ENCODE results near the gene WNK2.

Gene WNK2

DNA sequence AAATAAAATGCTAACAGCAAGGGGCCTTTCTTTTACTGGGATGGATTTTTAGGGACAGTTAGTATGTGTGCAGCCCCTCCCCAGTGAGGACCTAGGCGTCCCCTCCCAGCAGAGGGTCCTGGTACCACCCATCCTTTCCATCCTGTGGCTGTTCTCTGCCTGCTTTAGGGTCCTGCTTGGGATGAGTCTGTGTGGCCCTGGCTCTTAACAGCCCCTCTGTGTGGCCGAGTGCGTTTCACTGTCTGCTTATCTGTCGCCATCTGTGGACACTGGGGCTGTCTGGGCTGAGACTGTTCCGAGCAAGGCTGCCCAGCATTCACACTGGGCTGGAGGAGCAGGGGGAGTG, 17.0 kb downstream of the WNK2 start:
- no peaks in the 10 kb centered on the region for H3K36me3 ChIP-seq (replicated peaks; ENCODE audit: low read depth, low read length)
- peaks cover 20% of the 10 kb centered on the region for H3K27me3 ChIP-seq (ENCODE audit: low read depth, low read length)
- H3K4me2 ChIP-seq (ENCODE audit: low read length): no peak overlapping the region
- no peaks in the 10 kb centered on the region for H4K20me1 ChIP-seq (ENCODE audit: insufficient read depth, low read length)
- no peak overlapping the region for H2AFZ ChIP-seq (ENCODE audit: low read depth, low read length)
- H3K79me2 ChIP-seq (ENCODE audit: low read length): no peaks in the 10 kb centered on the region
- H3K9me3 ChIP-seq (ENCODE audit: insufficient read depth, low read length): no peaks in the 10 kb centered on the region
- TF ChIP-seq CTCF (IDR thresholded peaks at IDR 0.05; ENCODE audit: low read depth, low read length) (no peak), EZH2phosphoT487 (IDR thresholded peaks at IDR 0.05; ENCODE audit: low read depth) (no peak)
- no peak overlapping the region for H3K27ac ChIP-seq (ENCODE audit: low read length)
- H3K9ac ChIP-seq (ENCODE audit: low read length): no peak overlapping the region
- H3K4me3 ChIP-seq (ENCODE audit: low read length): no peak overlapping the region
- H3K4me1 ChIP-seq (ENCODE audit: low read length): no peaks in the 10 kb centered on the region

DNA sequence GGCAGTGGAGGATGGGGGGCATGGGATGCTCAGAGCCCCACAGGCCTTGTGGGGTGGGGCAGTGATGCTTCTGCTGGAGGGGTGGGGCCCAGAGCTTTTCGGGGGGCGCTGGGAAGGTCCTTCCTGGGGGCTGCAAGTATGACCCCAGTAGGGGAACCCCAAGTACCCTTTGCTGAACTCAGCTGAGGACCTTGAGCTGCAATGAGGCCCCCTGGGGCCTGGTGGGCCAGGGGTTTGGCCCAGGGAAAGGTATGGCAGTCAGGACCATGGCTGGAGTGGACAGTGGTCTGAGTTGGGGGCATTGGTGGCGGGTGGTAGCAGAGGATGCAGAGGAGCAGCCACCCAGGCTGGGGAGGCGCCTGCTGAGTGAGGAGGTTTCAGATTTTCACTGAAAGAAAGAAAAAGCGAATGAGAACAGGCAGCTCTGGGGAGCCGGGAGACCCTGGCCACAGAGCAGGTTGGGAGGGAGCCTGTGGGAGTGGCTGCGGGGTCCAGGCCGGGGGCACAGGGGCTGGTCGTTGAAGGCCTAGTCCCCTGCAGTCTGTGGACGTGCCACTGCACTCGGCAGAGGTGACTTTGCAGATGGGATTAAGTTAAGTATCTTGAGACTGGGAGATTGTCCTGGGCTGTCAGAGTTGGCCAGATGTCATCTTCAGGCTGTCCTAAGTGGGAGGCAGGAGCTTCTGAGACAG, 19.2 kb downstream of the WNK2 start:
- H3K9ac ChIP-seq (ENCODE audit: low read length): no peak overlapping the region
- no peaks in the 10 kb centered on the region for H4K20me1 ChIP-seq (ENCODE audit: insufficient read depth, low read length)
- H2AFZ ChIP-seq (ENCODE audit: low read depth, low read length): no peak overlapping the region
- H3K4me3 ChIP-seq (ENCODE audit: low read length): no peak overlapping the region
- H3K4me2 ChIP-seq (ENCODE audit: low read length): no peak overlapping the region
- TF ChIP-seq EZH2phosphoT487 (IDR thresholded peaks at IDR 0.05; ENCODE audit: low read depth): no peak
- TF ChIP-seq CTCF (IDR thresholded peaks at IDR 0.05; ENCODE audit: low read depth, low read length): no peak
- H3K27ac ChIP-seq (ENCODE audit: low read length): no peak overlapping the region
- no peaks in the 10 kb centered on the region for H3K4me1 ChIP-seq (ENCODE audit: low read length)
- H3K36me3 ChIP-seq (replicated peaks; ENCODE audit: low read depth, low read length): no peaks in the 10 kb centered on the region
- H3K27me3 ChIP-seq (ENCODE audit: low read depth, low read length): peaks cover 13% of the 10 kb centered on the region
- no peaks in the 10 kb centered on the region for H3K79me2 ChIP-seq (ENCODE audit: low read length)
- no peaks in the 10 kb centered on the region for H3K9me3 ChIP-seq (ENCODE audit: insufficient read depth, low read length)

- Histone ChIP-seq H3K36me3 (replicated peaks; ENCODE audit: low read depth, low read length) (no peaks in the 10 kb centered on the region), H3K4me3 (ENCODE audit: low read length) (no peak overlapping the region), H4K20me1 (ENCODE audit: insufficient read depth, low read length) (no peaks in the 10 kb centered on the region), H2AFZ (ENCODE audit: low read depth, low read length) (no peak overlapping the region), H3K4me1 (ENCODE audit: low read length) (no peaks in the 10 kb centered on the region), H3K79me2 (ENCODE audit: low read length) (no peaks in the 10 kb centered on the region), H3K9me3 (ENCODE audit: insufficient read depth, low read length) (no peaks in the 10 kb centered on the region), H3K9ac (ENCODE audit: low read length) (no peak overlapping the region), H3K4me2 (ENCODE audit: low read length) (no peak overlapping the region), H3K27me3 (ENCODE audit: low read depth, low read length) (peaks cover 13% of the 10 kb centered on the region), H3K27ac (ENCODE audit: low read length) (no peak overlapping the region)
- TF ChIP-seq CTCF (IDR thresholded peaks at IDR 0.05; ENCODE audit: low read depth, low read length) (no peak), EZH2phosphoT487 (IDR thresholded peaks at IDR 0.05; ENCODE audit: low read depth) (no peak)
Observed at GRCh38 chr9:93203718-93204469, 20.0 kb downstream of the WNK2 start.

- Histone ChIP-seq H3K4me1 (ENCODE audit: low read length) (no peaks in the 10 kb centered on the region), H3K9me3 (ENCODE audit: insufficient read depth, low read length) (no peaks in the 10 kb centered on the region), H3K27me3 (ENCODE audit: low read depth, low read length) (peaks cover 13% of the 10 kb centered on the region), H3K36me3 (replicated peaks; ENCODE audit: low read depth, low read length) (no peaks in the 10 kb centered on the region), H3K4me2 (ENCODE audit: low read length) (no peak overlapping the region), H3K27ac (ENCODE audit: low read length) (no peak overlapping the region), H4K20me1 (ENCODE audit: insufficient read depth, low read length) (no peaks in the 10 kb centered on the region), H3K9ac (ENCODE audit: low read length) (no peak overlapping the region), H2AFZ (ENCODE audit: low read depth, low read length) (no peak overlapping the region), H3K79me2 (ENCODE audit: low read length) (no peaks in the 10 kb centered on the region), H3K4me3 (ENCODE audit: low read length) (no peak overlapping the region)
- TF ChIP-seq CTCF (IDR thresholded peaks at IDR 0.05; ENCODE audit: low read depth, low read length): no peak
- no peak for TF ChIP-seq EZH2phosphoT487 (IDR thresholded peaks at IDR 0.05; ENCODE audit: low read depth)
Observed at GRCh38 chr9:93204470-93205043, 20.6 kb downstream of the WNK2 start.

Data from OCI-LY3 (cell line).